HG02852 (cell line): ENCODE data around the gene TMEM151B.
A peak's percentile ranks its signal among the peaks of the same experiment; 100 is the strongest.

Source experiments
- ATAC-seq: cut with Tn5 transposase; IDR thresholded peaks from one replicate; pipeline ENCODE4 v1.9.1; 2021; ENCODE audit warnings: mild to moderate bottlenecking, moderate library complexity; ENCODE audit not compliant: unreplicated experiment

Gene TMEM151B

GRCh38 chr6:44232676-44233566 lies 37.3 kb upstream of the TMEM151B start:
- ATAC-seq = no peak

- no peak for ATAC-seq
These were observed 36.6 kb upstream of the TMEM151B start for GRCh38 chr6:44233567-44234100.

- no peak for ATAC-seq
These were observed 35.9 kb upstream of the TMEM151B start for GRCh38 chr6:44234101-44235025.

GRCh38 chr6:44235269-44235668 lies 35.0 kb upstream of the TMEM151B start:
- no peak for ATAC-seq

GRCh38 chr6:44235891-44236516 lies 34.2 kb upstream of the TMEM151B start:
- no peak for ATAC-seq

- ATAC-seq = peak; percentile 78
These were observed 33.0 kb upstream of the TMEM151B start for GRCh38 chr6:44237021-44237812.

- ATAC-seq = peak; percentile 84
These were observed 32.3 kb upstream of the TMEM151B start for GRCh38 chr6:44237813-44238433.

- no peak for ATAC-seq
These were observed 31.4 kb upstream of the TMEM151B start for GRCh38 chr6:44238687-44239350.

GRCh38 chr6:44243345-44243744 lies 26.9 kb upstream of the TMEM151B start:
- no peak for ATAC-seq

- no peak for ATAC-seq
These were observed 24.8 kb upstream of the TMEM151B start for GRCh38 chr6:44245391-44245911.

- peak; percentile 52 for ATAC-seq
These were observed 24.2 kb upstream of the TMEM151B start for GRCh38 chr6:44245912-44246662.

GRCh38 chr6:44246663-44247337 lies 23.4 kb upstream of the TMEM151B start, which contains the start of gene HSP90AB1:
Gene HSP90AB1 (plus strand): TSS chr6:44247101. CDS start chr6:44248630, 1,529 bp downstream.
- peak; percentile 63 for ATAC-seq

GRCh38 chr6:44247338-44248302 lies 22.6 kb upstream of the TMEM151B start:
- ATAC-seq = peak; percentile 29

GRCh38 chr6:44248579-44248978 lies 21.7 kb upstream of the TMEM151B start:
- ATAC-seq = no peak

GRCh38 chr6:44249082-44249748 lies 21.0 kb upstream of the TMEM151B start:
- ATAC-seq = no peak
